ENCODE data around the gene UBE2D3. TPM values are rescaled to one million over a fixed set of nuclear protein-coding genes. Genes with fewer than 3 reads are reported as not detected.
A peak's percentile ranks its signal among the peaks of the same experiment; 100 is the strongest.
"Not testable (repeated sequence)": the region's sequence is repeated elsewhere in the genome, so short reads cannot be mapped to it uniquely, and the experiment has no call there.

UBE2D3 gene
- total and polyA plus RNA-seq, 2 donors from 2014 or later = 173 to 262 TPM

- H3K4me1 ChIP-seq (ENCODE audit: control insufficient read depth in 2 of 3, insufficient read depth in 2 of 3, low read depth in 1 of 3, low read length in 3 of 3) = peaks cover 2 to 53% (median 11%) of the 10 kb centered on the region in 3 donors
- intact Hi-C loops (cut with DNase I) = no loop called here
- peak in 1 of 5 donors; percentile 4 for DNase-seq
- peak overlapping the region in 1 of 2 donors; percentile 59 for H3K27ac ChIP-seq (ENCODE audit: low read depth in 2 of 2, low read length in 2 of 2)
- TF ChIP-seq CTCF (IDR thresholded peaks at IDR 0.05; ENCODE audit: borderline replicate concordance, extremely low read depth, insufficient read depth) = no peak
- no peaks in the 10 kb centered on the region for H3K9me3 ChIP-seq (ENCODE audit: control insufficient read depth in 2 of 3, insufficient read depth in 1 of 3, low read length in 3 of 3)
- H3K27me3 ChIP-seq (ENCODE audit: control insufficient read depth, insufficient read depth, low read length) = no peaks in the 10 kb centered on the region
- no peak for FAIRE-seq
- H3K36me3 ChIP-seq (ENCODE audit: control insufficient read depth in 2 of 3, insufficient read depth in 3 of 3, low read length in 3 of 3) = peaks cover 3 to 10% (median 4%) of the 10 kb centered on the region in 3 donors
- H3K9ac ChIP-seq (ENCODE audit: low read length in 3 of 3) = peak overlapping the region in 1 of 3 donors; percentile 97
- H3K4me3 ChIP-seq (ENCODE audit: low read length in 3 of 3) = peak overlapping the region; percentile 22 to 99 (median 82)
Measured at GRCh38 chr4:102823897-102824296, 3.5 kb downstream of the UBE2D3 start.

- intact Hi-C loops (cut with DNase I) = no loop called here
- Histone ChIP-seq H3K27ac (ENCODE audit: low read depth in 2 of 2, low read length in 2 of 2) (peak overlapping the region in 1 of 2 donors; percentile 59), H3K27me3 (ENCODE audit: control insufficient read depth, insufficient read depth, low read length) (no peaks in the 10 kb centered on the region), H3K4me3 (ENCODE audit: low read length in 3 of 3) (peak overlapping the region; percentile 22 to 99 (median 82)), H3K36me3 (ENCODE audit: control insufficient read depth in 2 of 3, insufficient read depth in 3 of 3, low read length in 3 of 3) (peaks cover 3 to 10% (median 4%) of the 10 kb centered on the region in 3 donors), H3K9me3 (ENCODE audit: control insufficient read depth in 2 of 3, insufficient read depth in 1 of 3, low read length in 3 of 3) (no peaks in the 10 kb centered on the region), H3K9ac (ENCODE audit: low read length in 3 of 3) (peak overlapping the region in 1 of 3 donors; percentile 97), H3K4me1 (ENCODE audit: control insufficient read depth in 2 of 3, insufficient read depth in 2 of 3, low read depth in 1 of 3, low read length in 3 of 3) (peaks cover 2 to 55% (median 11%) of the 10 kb centered on the region in 3 donors)
- no peak for FAIRE-seq
- TF ChIP-seq CTCF (IDR thresholded peaks at IDR 0.05; ENCODE audit: borderline replicate concordance, extremely low read depth, insufficient read depth) = no peak
- no peak for DNase-seq
Measured at GRCh38 chr4:102823464-102823863, 3.9 kb downstream of the UBE2D3 start.

GRCh38 chr4:102819588-102820365 lies 7.6 kb downstream of the UBE2D3 start:
- H3K4me1 ChIP-seq (ENCODE audit: control insufficient read depth in 2 of 3, insufficient read depth in 2 of 3, low read depth in 1 of 3, low read length in 3 of 3) = peaks cover 2 to 70% (median 20%) of the 10 kb centered on the region in 3 donors
- DNase-seq (peak in 1 of 5 donors; percentile 7), FAIRE-seq (no peak)
- peaks cover 3 to 10% (median 4%) of the 10 kb centered on the region in 3 donors for H3K36me3 ChIP-seq (ENCODE audit: control insufficient read depth in 2 of 3, insufficient read depth in 3 of 3, low read length in 3 of 3)
- H3K4me3 ChIP-seq (ENCODE audit: low read length in 3 of 3) = peak overlapping the region in 2 of 3 donors; percentile 1 to 19
- intact Hi-C loops (cut with DNase I) = no loop called here
- no peaks in the 10 kb centered on the region for H3K9me3 ChIP-seq (ENCODE audit: control insufficient read depth in 2 of 3, insufficient read depth in 1 of 3, low read length in 3 of 3)
- no peak overlapping the region for H3K27ac ChIP-seq (ENCODE audit: low read depth in 2 of 2, low read length in 2 of 2)
- H3K27me3 ChIP-seq (ENCODE audit: control insufficient read depth, insufficient read depth, low read length) = no peaks in the 10 kb centered on the region
- no peak for TF ChIP-seq CTCF (IDR thresholded peaks at IDR 0.05; ENCODE audit: borderline replicate concordance, extremely low read depth, insufficient read depth)
- H3K9ac ChIP-seq (ENCODE audit: low read length in 3 of 3) = no peak overlapping the region

- intact Hi-C loops (cut with DNase I); H3K27me3 ChIP-seq (ENCODE audit: control insufficient read depth, insufficient read depth, low read length); FAIRE-seq; DNase-seq; H3K36me3 ChIP-seq (ENCODE audit: control insufficient read depth in 2 of 3, insufficient read depth in 3 of 3, low read length in 3 of 3); H3K9me3 ChIP-seq (ENCODE audit: control insufficient read depth in 2 of 3, insufficient read depth in 1 of 3, low read length in 3 of 3); H3K9ac ChIP-seq (ENCODE audit: low read length in 3 of 3); H3K4me3 ChIP-seq (ENCODE audit: low read length in 3 of 3); H3K27ac ChIP-seq (ENCODE audit: low read depth in 2 of 2, low read length in 2 of 2): not testable (repeated sequence)
- H3K4me1 ChIP-seq (ENCODE audit: control insufficient read depth in 2 of 3, insufficient read depth in 2 of 3, low read depth in 1 of 3, low read length in 3 of 3) = peaks cover 0 to 64% (median 18%) of the 10 kb centered on the region in 3 donors
Measured at GRCh38 chr4:102819100-102819499, 8.3 kb downstream of the UBE2D3 start.

All from kidney (tissue), 14 donors.